Fibroblast of lung (primary cell): ENCODE measurements around the gene KRT74.

Experiments
- CTCF ChIP-seq, 2 donors: IDR thresholded peaks in 1 of 2; conservative IDR thresholded peaks in 1 of 2; 1 replicate in 1 of 2; 2 replicates in 1 of 2; pipeline ENCODE4 v1.5.1; 2011 to 2012; ENCODE audit warnings: low read length in 2 of 2, control low read depth in 1 of 2, inconsistent platforms in 1 of 2, low read depth in 1 of 2, mild to moderate bottlenecking in 1 of 2
- EZH2 ChIP-seq: IDR thresholded peaks from 2 replicates; pipeline ENCODE4 v1.5.1; 2012; ENCODE audit warnings: low read length, control low read depth, mild to moderate bottlenecking; ENCODE audit errors: missing control alignments

- TF ChIP-seq CTCF (conservative IDR thresholded peaks at IDR 0.05 in 1 of 2, IDR thresholded peaks at IDR 0.05 in 1 of 2; ENCODE audit: low read depth in 1 of 2, low read length in 2 of 2): no peak
- TF ChIP-seq EZH2: no peak
These were observed 7.8 kb upstream of the KRT74 start for GRCh38 chr12:52581481-52581880.
